Measurements from ENCODE around the gene GABRB1.

GABRB1 gene

GRCh38 chr4:47061435-47061834, 30.1 kb downstream of the GABRB1 start:
- H3K4me3 ChIP-seq (ENCODE audit: low read depth, low read length) = no peak overlapping the region
- TF ChIP-seq, protein P1, sequence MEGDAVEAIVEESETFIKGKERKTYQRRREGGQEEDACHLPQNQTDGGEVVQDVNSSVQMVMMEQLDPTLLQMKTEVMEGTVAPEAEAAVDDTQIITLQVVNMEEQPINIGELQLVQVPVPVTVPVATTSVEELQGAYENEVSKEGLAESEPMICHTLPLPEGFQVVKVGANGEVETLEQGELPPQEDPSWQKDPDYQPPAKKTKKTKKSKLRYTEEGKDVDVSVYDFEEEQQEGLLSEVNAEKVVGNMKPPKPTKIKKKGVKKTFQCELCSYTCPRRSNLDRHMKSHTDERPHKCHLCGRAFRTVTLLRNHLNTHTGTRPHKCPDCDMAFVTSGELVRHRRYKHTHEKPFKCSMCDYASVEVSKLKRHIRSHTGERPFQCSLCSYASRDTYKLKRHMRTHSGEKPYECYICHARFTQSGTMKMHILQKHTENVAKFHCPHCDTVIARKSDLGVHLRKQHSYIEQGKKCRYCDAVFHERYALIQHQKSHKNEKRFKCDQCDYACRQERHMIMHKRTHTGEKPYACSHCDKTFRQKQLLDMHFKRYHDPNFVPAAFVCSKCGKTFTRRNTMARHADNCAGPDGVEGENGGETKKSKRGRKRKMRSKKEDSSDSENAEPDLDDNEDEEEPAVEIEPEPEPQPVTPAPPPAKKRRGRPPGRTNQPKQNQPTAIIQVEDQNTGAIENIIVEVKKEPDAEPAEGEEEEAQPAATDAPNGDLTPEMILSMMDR (IDR thresholded peaks at IDR 0.05; ENCODE audit: low read depth, low read length) = no peak

GRCh38 chr4:47065051-47065481, 33.7 kb downstream of the GABRB1 start:
- H3K4me3 ChIP-seq (ENCODE audit: low read depth, low read length) = no peak overlapping the region
- TF ChIP-seq, protein P1 (IDR thresholded peaks at IDR 0.05; ENCODE audit: low read depth, low read length) = no peak

DNA sequence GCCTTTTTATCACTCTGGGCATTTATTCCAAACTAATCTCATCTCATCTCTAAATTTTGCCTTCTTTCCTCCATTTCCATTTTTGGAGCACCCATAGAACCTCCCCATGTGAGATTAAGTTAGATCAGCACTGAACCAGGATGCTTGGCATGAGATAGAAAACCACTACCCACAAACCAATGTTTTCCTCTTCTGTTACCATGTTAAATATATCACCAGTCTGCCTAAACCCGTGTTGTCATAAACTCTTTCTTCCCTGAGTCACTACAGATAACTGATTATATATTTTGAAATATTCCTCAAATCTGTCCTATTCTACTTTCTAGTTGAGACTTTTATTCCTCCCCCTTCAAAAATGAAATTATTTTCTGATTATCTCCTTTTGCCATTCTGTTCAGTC, 37.6 kb downstream of the GABRB1 start:
- TF ChIP-seq, protein P1 (IDR thresholded peaks at IDR 0.05; ENCODE audit: low read depth, low read length) = no peak
- H3K4me3 ChIP-seq (ENCODE audit: low read depth, low read length) = no peak overlapping the region

- TF ChIP-seq, protein P1 (IDR thresholded peaks at IDR 0.05; ENCODE audit: low read depth, low read length) = no peak
Measured at GRCh38 chr4:47071901-47072341, 40.6 kb downstream of the GABRB1 start.

DNA sequence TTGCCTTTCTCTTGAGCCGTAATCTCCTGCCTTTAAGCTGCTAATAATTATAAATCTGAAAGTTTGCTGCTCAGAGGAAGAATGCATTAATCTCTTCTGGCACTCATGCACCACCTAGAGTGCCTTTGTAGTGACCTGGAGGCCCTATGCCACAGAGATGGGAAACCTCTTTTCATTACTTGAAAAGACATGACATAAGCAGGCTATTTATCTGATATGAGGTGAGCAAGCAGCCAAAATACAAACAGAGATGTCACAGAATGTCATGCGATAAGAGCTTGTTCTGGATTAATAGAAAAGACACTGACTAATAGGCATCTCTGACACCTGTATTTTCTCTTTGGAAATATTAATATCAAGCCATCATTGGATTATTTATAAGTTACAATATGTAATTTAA, 42.3 kb downstream of the GABRB1 start:
- no peak overlapping the region for H3K4me3 ChIP-seq (ENCODE audit: low read depth, low read length)
- TF ChIP-seq, protein P1 (IDR thresholded peaks at IDR 0.05; ENCODE audit: low read depth, low read length) = no peak

More at GRCh38 chr4:47071901-47072341, 40.6 kb downstream of the GABRB1 start:
- H3K4me3 ChIP-seq (ENCODE audit: low read depth, low read length) = no peak overlapping the region

- no peak overlapping the region for H3K4me3 ChIP-seq (ENCODE audit: low read depth, low read length)
- TF ChIP-seq, protein P1 (IDR thresholded peaks at IDR 0.05; ENCODE audit: low read depth, low read length) = no peak
Measured at GRCh38 chr4:47074816-47075215, 43.4 kb downstream of the GABRB1 start.

- TF ChIP-seq, protein P1 (IDR thresholded peaks at IDR 0.05; ENCODE audit: low read depth, low read length) = no peak
- H3K4me3 ChIP-seq (ENCODE audit: low read depth, low read length) = no peak overlapping the region
Measured at GRCh38 chr4:47075262-47075661, 43.9 kb downstream of the GABRB1 start.
